Esophagus muscularis mucosa (tissue), 4 donors: Measurements from ENCODE around the gene USP25. TPM values are rescaled to one million over a fixed set of nuclear protein-coding genes. Genes with fewer than 3 reads are reported as not detected.

ENCODE experiments used
- DNase-seq: peaks from one replicate; pipeline ENCODE4 v3.0.0-alpha.2; 2017; ENCODE audit errors: extremely low spot score
- H3K27ac ChIP-seq, 4 donors: fragments of 200-600 bp; sonication (generic); replicated peaks in 1 of 4; 1 replicate in 3 of 4; 2 replicates in 1 of 4; pipeline ENCODE4 v1.5.1; 2016 to 2019; ENCODE audit warnings: mild to moderate bottlenecking in 1 of 4
- H3K27me3 ChIP-seq, 4 donors: fragments of 200-600 bp; sonication (generic); one replicate each; pipeline versions ENCODE4 v1.5.1 to v1.6.0; 2016 to 2019
- H3K36me3 ChIP-seq, 4 donors: fragments of 200-600 bp; sonication (generic); one replicate each; pipeline ENCODE4 v1.5.1; 2016 to 2019
- H3K4me1 ChIP-seq, 4 donors: fragments of 200-600 bp; sonication (generic); one replicate each; pipeline ENCODE4 v1.5.1; 2016 to 2019
- H3K4me3 ChIP-seq, 4 donors: fragments of 200-600 bp; sonication (generic); 1 replicate in 2 of 4; 2 replicates in 2 of 4; pipeline ENCODE4 v1.5.1; 2016 to 2019; ENCODE audit warnings: mild to moderate bottlenecking in 4 of 4, moderate library complexity in 1 of 4
- H3K9me3 ChIP-seq, 4 donors: fragments of 200-600 bp; sonication (generic); 1 replicate in 3 of 4; 2 replicates in 1 of 4; pipeline ENCODE4 v1.5.1; 2016 to 2019
- EP300 ChIP-seq: sonication (generic); formaldehyde crosslinking; IDR thresholded peaks from one replicate; pipeline ENCODE4 v1.6.1; 2017; ENCODE audit warnings: antibody characterized with exemption
- POLR2A ChIP-seq: fragments of 450-650 bp; IDR thresholded peaks from one replicate; pipeline ENCODE4 v1.6.1; 2017; ENCODE audit warnings: antibody characterized with exemption, moderate library complexity, mild to moderate bottlenecking, low read depth
- POLR2AphosphoS5 ChIP-seq, 2 donors: sonication (generic); formaldehyde crosslinking; IDR thresholded peaks; one replicate each; pipeline ENCODE4 v1.6.1; 2017; ENCODE audit warnings: antibody characterized with exemption in 2 of 2
- WGBS: methylation state at CpG from one replicate; pipeline ENCODE4 v1.1.5; 2018; 5-methylcytosine and 5-hydroxymethylcytosine counted together
- intact Hi-C: fragments of 100-400 bp; cut with DNase I; formaldehyde crosslinking; loops from one replicate; pipeline ENCODE4 v1.15.1; 2023
- total RNA-seq, 4 donors: library from RNA; depleted of rRNA; stranded (reverse); fragments of >200 nt; gene quantifications; one replicate each; pipeline versions ENCODE4 v1.1.0 to v1.2.1, GENCODE V29; 2016
- TF ChIP-seq, protein P1 (sequence below), 3 experiments: fragments of 200-600 bp in 2 of 3; fragments of 450-650 bp in 1 of 3; sonication (generic) in 2 of 3; IDR thresholded peaks; one replicate each; pipeline ENCODE4 v1.5.1; 2017 to 2019; ENCODE audit warnings: antibody characterized with exemption in 3 of 3, mild to moderate bottlenecking in 2 of 3, moderate library complexity in 1 of 3

USP25 gene
- total RNA-seq, 4 donors from 2014 or later, result 48.2 to 75.1 (median 60.0) TPM

DNA sequence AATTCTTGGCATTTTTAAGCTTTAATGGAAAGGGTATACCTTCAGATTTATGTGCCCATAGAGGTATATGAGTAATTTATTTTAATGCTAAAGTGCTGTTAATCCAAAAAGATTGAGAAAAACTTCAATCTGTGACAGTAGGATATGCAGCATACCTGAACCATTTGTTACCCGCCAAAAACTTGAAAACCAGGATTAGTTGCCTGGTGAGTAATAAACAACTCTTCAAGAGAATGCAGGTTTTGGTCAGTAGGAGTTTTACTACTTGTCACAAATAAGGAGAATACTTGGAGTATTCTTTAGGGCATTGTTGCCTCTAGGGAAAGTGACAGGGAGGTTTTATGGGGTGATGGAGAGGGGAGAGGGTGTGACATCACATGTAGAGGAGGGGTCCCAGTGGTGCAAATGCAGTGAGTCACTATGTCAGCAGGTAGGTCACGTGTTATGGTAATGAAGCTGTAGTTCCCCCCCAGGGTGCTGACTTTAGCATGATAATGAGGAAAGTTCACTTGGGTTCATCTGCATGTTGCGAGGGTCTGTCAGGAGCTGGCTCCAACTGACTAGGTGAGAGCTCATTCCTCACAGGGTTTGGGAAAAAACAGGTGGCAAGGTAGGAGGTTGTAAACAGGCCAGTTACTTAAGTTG, 23.1 kb downstream of the USP25 start:
- TF ChIP-seq POLR2AphosphoS5 (IDR thresholded peaks at IDR 0.05), result no peak
- TF ChIP-seq, protein P1, sequence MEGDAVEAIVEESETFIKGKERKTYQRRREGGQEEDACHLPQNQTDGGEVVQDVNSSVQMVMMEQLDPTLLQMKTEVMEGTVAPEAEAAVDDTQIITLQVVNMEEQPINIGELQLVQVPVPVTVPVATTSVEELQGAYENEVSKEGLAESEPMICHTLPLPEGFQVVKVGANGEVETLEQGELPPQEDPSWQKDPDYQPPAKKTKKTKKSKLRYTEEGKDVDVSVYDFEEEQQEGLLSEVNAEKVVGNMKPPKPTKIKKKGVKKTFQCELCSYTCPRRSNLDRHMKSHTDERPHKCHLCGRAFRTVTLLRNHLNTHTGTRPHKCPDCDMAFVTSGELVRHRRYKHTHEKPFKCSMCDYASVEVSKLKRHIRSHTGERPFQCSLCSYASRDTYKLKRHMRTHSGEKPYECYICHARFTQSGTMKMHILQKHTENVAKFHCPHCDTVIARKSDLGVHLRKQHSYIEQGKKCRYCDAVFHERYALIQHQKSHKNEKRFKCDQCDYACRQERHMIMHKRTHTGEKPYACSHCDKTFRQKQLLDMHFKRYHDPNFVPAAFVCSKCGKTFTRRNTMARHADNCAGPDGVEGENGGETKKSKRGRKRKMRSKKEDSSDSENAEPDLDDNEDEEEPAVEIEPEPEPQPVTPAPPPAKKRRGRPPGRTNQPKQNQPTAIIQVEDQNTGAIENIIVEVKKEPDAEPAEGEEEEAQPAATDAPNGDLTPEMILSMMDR (IDR thresholded peaks at IDR 0.05), result no peak
- no peak for TF ChIP-seq POLR2A
- no peak for TF ChIP-seq EP300
- intact Hi-C loops, result no loop called here
- Histone ChIP-seq H3K9me3 (no peaks in the 10 kb centered on the region), H3K27me3 (no peaks in the 10 kb centered on the region), H3K36me3 (no peaks in the 10 kb centered on the region), H3K4me3 (no peak overlapping the region), H3K27ac (no peak overlapping the region), H3K4me1 (peaks cover 46 to 87% (median 76%) of the 10 kb centered on the region in 4 donors)
- WGBS, result 81% methylated on average over 3 of the region's 3 CpGs
- DNase-seq, result no peak

DNA sequence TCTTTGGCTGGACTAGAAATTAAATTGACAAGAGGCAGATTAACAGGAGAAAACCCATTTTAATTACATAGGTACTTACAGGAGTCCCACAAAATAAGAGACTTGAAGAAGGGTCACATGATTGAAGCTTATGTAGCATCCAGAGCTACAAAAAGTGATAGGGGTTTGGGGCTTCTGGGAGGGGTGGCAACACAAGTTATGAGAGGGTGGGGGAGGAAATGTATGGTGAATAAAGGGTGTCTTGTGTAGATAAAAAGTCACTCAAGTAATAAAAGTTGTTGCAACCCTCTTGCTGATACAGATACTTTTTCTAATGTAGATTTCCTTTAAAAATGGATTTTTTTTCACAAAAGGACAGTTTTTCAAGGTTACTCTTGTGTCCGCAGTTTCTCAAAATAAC, 24.0 kb downstream of the USP25 start:
- TF ChIP-seq EP300 (no peak), POLR2AphosphoS5 (IDR thresholded peaks at IDR 0.05) (no peak), POLR2A (no peak)
- TF ChIP-seq, protein P1 (IDR thresholded peaks at IDR 0.05), result no peak
- intact Hi-C loops, result no loop called here
- H3K36me3 ChIP-seq, result no peaks in the 10 kb centered on the region
- DNase-seq, result no peak
- peaks cover 43 to 78% (median 68%) of the 10 kb centered on the region in 4 donors for H3K4me1 ChIP-seq
- WGBS, result 94% methylated on average over 1 of the region's 1 CpG
- H3K4me3 ChIP-seq, result no peak overlapping the region
- no peaks in the 10 kb centered on the region for H3K27me3 ChIP-seq
- H3K9me3 ChIP-seq, result no peaks in the 10 kb centered on the region
- no peak overlapping the region for H3K27ac ChIP-seq

DNA sequence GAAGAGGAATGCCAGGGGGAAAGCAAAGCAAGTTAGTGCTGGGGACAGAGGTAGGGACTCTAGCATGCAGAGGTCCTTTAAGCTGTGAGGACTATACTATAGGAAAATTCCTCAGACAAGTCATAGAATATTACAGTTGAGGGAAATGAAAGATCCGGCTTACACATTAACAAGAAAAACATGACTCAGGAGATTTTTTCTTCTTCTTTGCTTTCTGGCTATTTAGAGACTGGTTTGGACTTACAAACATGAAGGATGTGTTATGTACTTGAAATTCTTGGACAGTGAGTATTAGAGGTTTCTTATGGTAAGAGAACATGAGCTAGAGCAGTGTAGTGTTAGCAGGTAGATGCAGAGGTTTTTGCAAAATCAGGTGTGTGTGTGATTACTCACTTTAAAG, 24.9 kb downstream of the USP25 start:
- H3K36me3 ChIP-seq, result no peaks in the 10 kb centered on the region
- no peak overlapping the region for H3K4me3 ChIP-seq
- no peak for DNase-seq
- no peaks in the 10 kb centered on the region for H3K27me3 ChIP-seq
- peaks cover 39 to 70% (median 60%) of the 10 kb centered on the region in 4 donors for H3K4me1 ChIP-seq
- H3K9me3 ChIP-seq, result no peaks in the 10 kb centered on the region
- no peak for TF ChIP-seq POLR2A
- TF ChIP-seq, protein P1 (IDR thresholded peaks at IDR 0.05), result no peak
- TF ChIP-seq POLR2AphosphoS5 (IDR thresholded peaks at IDR 0.05), result no peak
- no peak for TF ChIP-seq EP300
- intact Hi-C loops, result no loop called here
- WGBS, result 43% methylated on average over 1 of the region's 1 CpG
- H3K27ac ChIP-seq, result no peak overlapping the region

DNA sequence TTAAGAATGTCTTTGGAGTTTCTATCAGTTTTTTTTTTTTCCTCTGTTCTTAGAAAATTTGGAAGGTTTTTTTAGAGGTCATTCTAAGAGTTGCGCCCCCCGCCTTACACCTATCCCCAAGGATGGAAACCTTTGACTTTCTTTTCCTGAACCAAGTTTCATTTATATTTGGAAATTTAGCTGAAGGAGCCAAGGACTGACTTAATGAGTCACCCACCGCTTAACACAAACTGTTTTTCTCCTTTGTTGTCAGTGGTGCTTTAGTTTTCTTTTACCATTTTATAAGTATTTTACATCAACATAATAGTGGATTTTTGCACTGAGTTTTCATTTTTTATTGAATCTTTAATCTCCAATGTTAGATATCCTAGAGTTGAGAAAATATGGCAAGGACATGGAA, 25.3 kb downstream of the USP25 start:
- Histone ChIP-seq H3K36me3 (no peaks in the 10 kb centered on the region), H3K4me3 (no peak overlapping the region), H3K27me3 (no peaks in the 10 kb centered on the region), H3K9me3 (no peaks in the 10 kb centered on the region), H3K27ac (no peak overlapping the region), H3K4me1 (peaks cover 39 to 69% (median 60%) of the 10 kb centered on the region in 4 donors)
- TF ChIP-seq EP300, result no peak
- TF ChIP-seq POLR2AphosphoS5 (IDR thresholded peaks at IDR 0.05), result no peak
- TF ChIP-seq, protein P1 (IDR thresholded peaks at IDR 0.05), result no peak
- TF ChIP-seq POLR2A, result no peak
- DNase-seq, result no peak
- intact Hi-C loops, result no loop called here
- WGBS, result 72% methylated on average over 3 of the region's 3 CpGs

DNA sequence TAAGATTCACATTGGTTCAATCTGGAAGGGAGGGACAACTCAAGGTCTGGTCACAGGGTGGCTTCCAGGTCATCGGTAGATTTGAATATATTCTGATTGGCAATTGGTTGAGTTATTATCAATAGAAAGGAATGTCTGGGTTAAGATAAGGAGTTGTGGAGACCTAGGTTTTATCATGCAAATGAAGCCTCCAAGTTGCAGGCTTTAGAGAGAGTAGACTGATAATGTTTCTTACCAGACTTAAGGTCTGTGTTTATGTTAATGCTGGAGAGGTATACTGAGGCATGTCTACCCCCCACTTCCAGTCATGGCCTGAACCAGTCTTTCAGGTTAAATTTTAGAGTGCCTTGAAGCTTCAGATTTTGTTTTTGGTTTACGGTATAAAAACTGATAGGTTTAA, 29.7 kb downstream of the USP25 start:
- Histone ChIP-seq H3K4me1 (peaks cover 17 to 43% (median 28%) of the 10 kb centered on the region in 4 donors), H3K36me3 (no peaks in the 10 kb centered on the region), H3K27me3 (no peaks in the 10 kb centered on the region), H3K4me3 (no peak overlapping the region), H3K27ac (no peak overlapping the region), H3K9me3 (no peaks in the 10 kb centered on the region)
- intact Hi-C loops, result no loop called here
- WGBS, result 90% methylated on average over 2 of the region's 2 CpGs
- TF ChIP-seq EP300 (no peak), POLR2AphosphoS5 (IDR thresholded peaks at IDR 0.05) (no peak), POLR2A (no peak)
- no peak for DNase-seq
